Upper lobe of right lung (tissue), 1 donor: ENCODE measurements around the gene CHRNE. TPM values are rescaled to one million over a fixed set of nuclear protein-coding genes. Genes with fewer than 3 reads are reported as not detected.

Experiments used
- ATAC-seq: fragments of 200-7000 bp; cut with Tn5 transposase; one replicate; pipeline ENCODE4 v1.9.1; 2020; ENCODE audit warnings: mild to moderate bottlenecking, moderate library complexity
- DNase-seq: peaks from one replicate; pipeline ENCODE4 v3.0.0-alpha.2; 2020
- H3K27ac ChIP-seq: fragments of 200-600 bp; one replicate; pipeline ENCODE4 v1.8.0; 2022
- H3K27me3 ChIP-seq: fragments of 200-600 bp; one replicate; pipeline ENCODE4 v1.8.0; 2022; ENCODE audit warnings: mild to moderate bottlenecking
- H3K36me3 ChIP-seq: fragments of 200-600 bp; one replicate; pipeline ENCODE4 v1.8.0; 2022
- H3K4me1 ChIP-seq: fragments of 200-600 bp; one replicate; pipeline ENCODE4 v1.8.0; 2022
- H3K4me3 ChIP-seq: fragments of 200-600 bp; one replicate; pipeline ENCODE4 v1.8.0; 2022; ENCODE audit warnings: mild to moderate bottlenecking
- H3K9me3 ChIP-seq: fragments of 200-600 bp; one replicate; pipeline ENCODE4 v1.8.0; 2022
- CTCF ChIP-seq: fragments of 200-600 bp; IDR thresholded peaks from one replicate; pipeline ENCODE4 v1.8.0; 2022; ENCODE audit warnings: antibody characterized with exemption
- intact Hi-C: fragments of 100-400 bp; cut with DNase I; formaldehyde crosslinking; loops from one replicate; pipeline ENCODE4 v1.11.0; 2022
- total RNA-seq: library from RNA; stranded (reverse); fragmentation: NEBNext Ultra II Directional; extraction: Animal tissue kit (Norgen Biotek cat#: 25700); gene quantifications from one replicate; pipeline ENCODE4 v1.2.1, GENCODE V29; 2021
- donor health status: DM: no; HTN: yes; CAD: no; lungs with severe emphysema.

CHRNE gene
- total RNA-seq, 1 donor from 2014 or later = 0.98 TPM

- ATAC-seq (no peak), DNase-seq (no peak)
- Histone ChIP-seq H3K27me3 (no peaks in the 10 kb centered on the region), H3K4me3 (no peak overlapping the region), H3K4me1 (peaks cover 38% of the 10 kb centered on the region), H3K36me3 (peaks cover 26% of the 10 kb centered on the region), H3K27ac (no peak overlapping the region), H3K9me3 (no peaks in the 10 kb centered on the region)
- no peak for TF ChIP-seq CTCF
- intact Hi-C loops = no loop called here
Measured at GRCh38 chr17:4938069-4938491, 35.2 kb upstream of the CHRNE start.

- Histone ChIP-seq H3K36me3 (peaks cover 21% of the 10 kb centered on the region), H3K4me3 (no peak overlapping the region), H3K9me3 (no peaks in the 10 kb centered on the region), H3K27me3 (no peaks in the 10 kb centered on the region), H3K4me1 (peaks cover 34% of the 10 kb centered on the region), H3K27ac (no peak overlapping the region)
- ATAC-seq = no peak
- TF ChIP-seq CTCF = no peak
- DNase-seq = no peak
- intact Hi-C loops = no loop called here
Measured at GRCh38 chr17:4937553-4937952, 34.7 kb upstream of the CHRNE start.

GRCh38 chr17:4936436-4936835, 33.5 kb upstream of the CHRNE start:
- intact Hi-C loops = no loop called here

GRCh38 chr17:4935650-4936049, 32.8 kb upstream of the CHRNE start:
- Histone ChIP-seq H3K36me3 (peaks cover 13% of the 10 kb centered on the region), H3K27me3 (no peaks in the 10 kb centered on the region), H3K27ac (no peak overlapping the region), H3K4me3 (no peak overlapping the region), H3K9me3 (no peaks in the 10 kb centered on the region), H3K4me1 (peaks cover 17% of the 10 kb centered on the region)
- intact Hi-C loops = no loop called here
- no peak for ATAC-seq
- DNase-seq = no peak
- TF ChIP-seq CTCF = no peak

More at GRCh38 chr17:4936436-4936835, 33.5 kb upstream of the CHRNE start:
- ATAC-seq = no peak
- Histone ChIP-seq H3K27me3 (no peaks in the 10 kb centered on the region), H3K4me3 (no peak overlapping the region), H3K27ac (no peak overlapping the region), H3K9me3 (no peaks in the 10 kb centered on the region), H3K36me3 (peaks cover 13% of the 10 kb centered on the region), H3K4me1 (peaks cover 24% of the 10 kb centered on the region)
- no peak for TF ChIP-seq CTCF
- no peak for DNase-seq

- no peaks in the 10 kb centered on the region for H3K9me3 ChIP-seq
- no peak overlapping the region for H3K4me3 ChIP-seq
- ATAC-seq = peak; percentile 50
- intact Hi-C loops = no loop called here
- H3K27me3 ChIP-seq = no peaks in the 10 kb centered on the region
- TF ChIP-seq CTCF = peak; percentile 17
- DNase-seq = peak; percentile 71
- H3K36me3 ChIP-seq = peaks cover 13% of the 10 kb centered on the region
- H3K4me1 ChIP-seq = peaks cover 17% of the 10 kb centered on the region
- H3K27ac ChIP-seq = no peak overlapping the region
Measured at GRCh38 chr17:4934173-4934979, 31.5 kb upstream of the CHRNE start.
